HEK293 (cell line): ENCODE data around the gene EZH1.

Experiments used
- CTCF ChIA-PET: fragments of 350-600 bp; formaldehyde crosslinking; extraction: SDS; loops from one replicate; lab custom pipeline; 2021; ENCODE audit warnings: antibody characterized with exemption; lab: Yijun Ruan, JAX
- POLR2A ChIA-PET: fragments of 300-600 bp; formaldehyde crosslinking; extraction: SDS; loops from one replicate; lab custom pipeline; 2020; ENCODE audit warnings: antibody characterized with exemption, inconsistent platforms; lab: Yijun Ruan, JAX
- H3K27ac ChIP-seq: fragments of 200-500 bp; sonication (Bioruptor generic); 2 replicates; pipeline ENCODE4 v1.5.1; 2014; ENCODE audit warnings: low read depth, low read length, control low read depth, inconsistent platforms; ENCODE audit errors: extremely low read depth
- H3K36me3 ChIP-seq, 2 experiments: fragments of 200-500 bp in 1 of 2; sonication (Bioruptor generic) in 1 of 2; 1 replicate in 1 of 2; 2 replicates in 1 of 2; pipeline ENCODE4 v1.5.1; 2014 to 2017; ENCODE audit warnings: inconsistent platforms in 2 of 2, low read length in 2 of 2; ENCODE audit not compliant: control insufficient read depth in 2 of 2, insufficient read depth in 1 of 2
- H3K4me1 ChIP-seq: fragments of 200-500 bp; sonication (Bioruptor generic); 2 replicates; pipeline ENCODE4 v1.5.1; 2014; ENCODE audit warnings: mild to moderate bottlenecking, low read length, inconsistent platforms; ENCODE audit not compliant: control insufficient read depth, insufficient read depth
- H3K4me3 ChIP-seq: 2 replicates; pipeline ENCODE4 v1.5.1; 2011; ENCODE audit warnings: low read depth, mild to moderate bottlenecking, control low read depth, low read length, moderate library complexity
- H3K9me3 ChIP-seq: fragments of 200-500 bp; sonication (Bioruptor generic); 2 replicates; pipeline ENCODE4 v1.5.1; 2014; ENCODE audit warnings: low read depth, low read length, inconsistent platforms; ENCODE audit not compliant: control insufficient read depth, insufficient read depth
- BCL11B ChIP-seq: fragments of 450-650 bp; formaldehyde crosslinking; IDR thresholded peaks from 2 replicates; pipeline ENCODE4 v1.5.1; 2016; ENCODE audit warnings: low read depth, missing biosample characterization, missing genetic modification characterization
- GFI1B ChIP-seq: fragments of 450-650 bp; formaldehyde crosslinking; IDR thresholded peaks from 2 replicates; pipeline ENCODE4 v1.5.1; 2016; ENCODE audit warnings: missing biosample characterization, missing genetic modification characterization
- GLIS1 ChIP-seq: fragments of 450-650 bp; formaldehyde crosslinking; IDR thresholded peaks from 2 replicates; pipeline ENCODE4 v1.5.1; 2016; ENCODE audit warnings: missing biosample characterization, missing genetic modification characterization
- KLF1 ChIP-seq: fragments of 450-650 bp; formaldehyde crosslinking; IDR thresholded peaks from 2 replicates; pipeline ENCODE4 v1.5.1; 2016; ENCODE audit warnings: missing biosample characterization, missing genetic modification characterization
- SP2 ChIP-seq: fragments of 450-650 bp; formaldehyde crosslinking; IDR thresholded peaks from 2 replicates; pipeline ENCODE4 v1.5.1; 2016; ENCODE audit warnings: missing biosample characterization, missing genetic modification characterization
- ZBTB8A ChIP-seq: fragments of 450-650 bp; formaldehyde crosslinking; IDR thresholded peaks from 2 replicates; pipeline ENCODE4 v1.5.1; 2016; ENCODE audit warnings: missing biosample characterization, missing genetic modification characterization
- ZEB2 ChIP-seq: fragments of 450-650 bp; formaldehyde crosslinking; IDR thresholded peaks from 2 replicates; pipeline ENCODE4 v1.5.1; 2016; ENCODE audit warnings: missing biosample characterization, missing genetic modification characterization
- ZNF121 ChIP-seq: fragments of 450-650 bp; formaldehyde crosslinking; IDR thresholded peaks from 2 replicates; pipeline ENCODE4 v1.5.1; 2016; ENCODE audit warnings: missing biosample characterization, missing genetic modification characterization
- ZNF133 ChIP-seq: fragments of 450-650 bp; formaldehyde crosslinking; IDR thresholded peaks from 2 replicates; pipeline ENCODE4 v1.5.1; 2016; ENCODE audit warnings: missing biosample characterization, missing genetic modification characterization
- ZNF169 ChIP-seq: fragments of 450-650 bp; formaldehyde crosslinking; IDR thresholded peaks from 2 replicates; pipeline ENCODE4 v1.5.1; 2016; ENCODE audit warnings: missing biosample characterization, missing genetic modification characterization
- ZNF174 ChIP-seq: fragments of 450-650 bp; formaldehyde crosslinking; IDR thresholded peaks from 2 replicates; pipeline ENCODE4 v1.5.0; 2017; ENCODE audit warnings: missing biosample characterization, mild to moderate bottlenecking, missing genetic modification characterization
- ZNF23 ChIP-seq: fragments of 450-650 bp; formaldehyde crosslinking; IDR thresholded peaks from 2 replicates; pipeline ENCODE4 v1.5.1; 2016; ENCODE audit warnings: missing biosample characterization, missing genetic modification characterization, borderline replicate concordance
- ZNF341 ChIP-seq: fragments of 450-650 bp; formaldehyde crosslinking; IDR thresholded peaks from 2 replicates; pipeline ENCODE4; 2016; ENCODE audit warnings: low read depth, missing biosample characterization, missing genetic modification characterization
- ZNF354C ChIP-seq: fragments of 450-650 bp; formaldehyde crosslinking; IDR thresholded peaks from 2 replicates; pipeline ENCODE4 v1.5.1; 2016; ENCODE audit warnings: missing biosample characterization, missing genetic modification characterization, low read depth, borderline replicate concordance
- ZNF391 ChIP-seq: fragments of 450-650 bp; formaldehyde crosslinking; IDR thresholded peaks from 2 replicates; pipeline ENCODE4 v1.5.1; 2016; ENCODE audit warnings: low read depth, missing biosample characterization, missing genetic modification characterization, borderline replicate concordance
- ZNF394 ChIP-seq: fragments of 450-650 bp; formaldehyde crosslinking; IDR thresholded peaks from 2 replicates; pipeline ENCODE4 v1.5.1; 2016; ENCODE audit warnings: missing biosample characterization, missing genetic modification characterization, mild to moderate bottlenecking, moderate library complexity, borderline replicate concordance
- ZNF561 ChIP-seq: fragments of 450-650 bp; IDR thresholded peaks from 2 replicates; pipeline ENCODE4 v1.5.1; 2018; ENCODE audit warnings: missing biosample characterization, missing genetic modification characterization, borderline replicate concordance
- ZNF654 ChIP-seq: fragments of 450-650 bp; formaldehyde crosslinking; IDR thresholded peaks from 2 replicates; pipeline ENCODE4 v1.5.1; 2016; ENCODE audit warnings: low read depth, missing biosample characterization, missing genetic modification characterization
- TF ChIP-seq, protein P1 (sequence below): fragments of 450-650 bp; formaldehyde crosslinking; IDR thresholded peaks from 2 replicates; pipeline ENCODE4 v1.5.1; 2016; ENCODE audit warnings: missing biosample characterization, missing genetic modification characterization
- TF ChIP-seq, protein P2 (sequence below): fragments of 450-650 bp; formaldehyde crosslinking; IDR thresholded peaks from 2 replicates; pipeline ENCODE4 v1.5.1; 2016; ENCODE audit warnings: missing biosample characterization, missing genetic modification characterization
- TF ChIP-seq, protein P3 (sequence below): fragments of 450-650 bp; formaldehyde crosslinking; conservative IDR thresholded peaks from 2 replicates; pipeline ENCODE4 v1.5.1; 2016; ENCODE audit warnings: low read depth, missing biosample characterization, missing genetic modification characterization
- TF ChIP-seq, protein P4 (sequence below): fragments of 450-650 bp; formaldehyde crosslinking; IDR thresholded peaks from 2 replicates; pipeline ENCODE4 v1.5.1; 2016; ENCODE audit warnings: missing biosample characterization, missing genetic modification characterization, low read depth
- TF ChIP-seq, protein P5 (sequence below): fragments of 450-650 bp; formaldehyde crosslinking; IDR thresholded peaks from 2 replicates; pipeline ENCODE4 v1.5.1; 2016; ENCODE audit warnings: missing biosample characterization, missing genetic modification characterization

Gene EZH1

DNA sequence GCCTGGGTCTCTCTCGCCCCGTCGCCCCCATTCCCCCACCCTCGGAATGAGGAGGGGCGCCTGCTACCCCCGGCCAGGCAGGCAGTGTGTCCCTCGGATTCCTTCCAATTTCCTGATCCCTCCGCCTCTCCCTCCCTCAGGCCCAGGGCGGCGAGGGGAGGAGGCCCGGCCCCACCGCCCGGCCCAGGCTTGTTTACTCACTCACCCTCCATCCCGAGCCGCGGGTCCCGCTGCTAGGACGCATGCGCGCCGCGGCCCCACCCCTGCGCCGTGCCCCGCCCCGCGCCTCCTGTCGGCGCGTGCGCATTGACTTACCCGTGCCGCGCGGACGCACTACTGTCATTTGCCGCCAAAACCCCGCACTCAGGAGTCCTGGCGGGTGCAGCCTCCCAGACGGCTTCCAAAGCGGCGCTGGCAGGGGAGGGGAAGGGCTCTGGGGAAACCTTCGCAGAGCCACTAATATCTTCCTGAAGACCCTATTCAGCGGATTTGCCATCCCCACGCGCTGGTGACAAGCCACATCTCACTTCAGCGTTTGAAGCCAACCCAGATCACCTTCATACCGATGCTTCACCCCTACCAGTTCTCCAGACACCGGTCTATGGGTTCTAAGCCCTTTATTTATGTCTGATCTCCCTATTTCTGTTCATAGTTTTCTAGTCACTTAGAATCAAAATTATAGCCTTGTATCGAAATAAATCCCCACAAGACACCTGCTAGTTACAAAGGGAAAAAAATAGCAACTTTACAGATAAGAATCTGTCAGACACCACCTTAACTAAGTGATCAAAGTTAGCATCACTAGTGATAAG lies at the start of gene EZH1:
Gene EZH1 (minus strand): TSS at position 235 of the 812 bp plus-strand sequence. CDS start 16,099 bp downstream, outside the sequence.
- peaks cover 0 to 4% of the 10 kb centered on the region in 2 experiments; a peak in 1 of 3 replicates for H3K36me3 ChIP-seq
- no peaks in the 10 kb centered on the region for H3K9me3 ChIP-seq
- H3K27ac ChIP-seq: peak within 1 kb of the TSS; percentile 79
- CTCF ChIA-PET: interaction anchor here (0.6 to 3.6 kb wide), 2 partner anchors 18 to 919 kb away, joined by 5 to 30 read pairs; no protein-coding TSS in a partner anchor
- POLR2A ChIA-PET: interaction anchor here (1.6 kb wide), 1 partner anchor 18 kb away, joined by 5 read pairs; no protein-coding TSS in a partner anchor
- H3K4me1 ChIP-seq: peaks cover 9% of the 10 kb centered on the region
- H3K4me3 ChIP-seq: peak within 1 kb of the TSS; percentile 73
- TF ChIP-seq KLF1 (tag by site-specific recombination) (peak; percentile 70), ZNF121 (tag by site-specific recombination) (no peak), ZNF174 (tag by site-specific recombination) (no peak), GFI1B (tag by site-specific recombination) (no peak), ZNF169 (tag by site-specific recombination) (no peak), GLIS1 (peak; percentile 70), ZNF391 (tag by site-specific recombination) (no peak), BCL11B (tag by site-specific recombination) (no peak), ZNF561 (peak; percentile 95), ZNF354C (tag by site-specific recombination) (no peak), ZNF341 (tag by site-specific recombination) (peak; percentile 91), ZBTB8A (tag by site-specific recombination) (peak; percentile 94), ZNF23 (tag by site-specific recombination) (no peak), ZEB2 (0 out of 2 replicates have a peak, but pooled peaks have one; percentile 39), ZNF394 (tag by site-specific recombination) (peak; percentile 22; the same call in 1 of the 2 replicates), SP2 (tag by site-specific recombination) (peak; percentile 65), ZNF654 (tag by site-specific recombination) (no peak), ZNF133 (no peak)
- TF ChIP-seq, protein P1, sequence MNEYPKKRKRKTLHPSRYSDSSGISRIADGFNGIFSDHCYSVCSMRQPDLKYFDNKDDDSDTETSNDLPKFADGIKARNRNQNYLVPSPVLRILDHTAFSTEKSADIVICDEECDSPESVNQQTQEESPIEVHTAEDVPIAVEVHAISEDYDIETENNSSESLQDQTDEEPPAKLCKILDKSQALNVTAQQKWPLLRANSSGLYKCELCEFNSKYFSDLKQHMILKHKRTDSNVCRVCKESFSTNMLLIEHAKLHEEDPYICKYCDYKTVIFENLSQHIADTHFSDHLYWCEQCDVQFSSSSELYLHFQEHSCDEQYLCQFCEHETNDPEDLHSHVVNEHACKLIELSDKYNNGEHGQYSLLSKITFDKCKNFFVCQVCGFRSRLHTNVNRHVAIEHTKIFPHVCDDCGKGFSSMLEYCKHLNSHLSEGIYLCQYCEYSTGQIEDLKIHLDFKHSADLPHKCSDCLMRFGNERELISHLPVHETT (tag by site-specific recombination): no peak
- TF ChIP-seq, protein P2, sequence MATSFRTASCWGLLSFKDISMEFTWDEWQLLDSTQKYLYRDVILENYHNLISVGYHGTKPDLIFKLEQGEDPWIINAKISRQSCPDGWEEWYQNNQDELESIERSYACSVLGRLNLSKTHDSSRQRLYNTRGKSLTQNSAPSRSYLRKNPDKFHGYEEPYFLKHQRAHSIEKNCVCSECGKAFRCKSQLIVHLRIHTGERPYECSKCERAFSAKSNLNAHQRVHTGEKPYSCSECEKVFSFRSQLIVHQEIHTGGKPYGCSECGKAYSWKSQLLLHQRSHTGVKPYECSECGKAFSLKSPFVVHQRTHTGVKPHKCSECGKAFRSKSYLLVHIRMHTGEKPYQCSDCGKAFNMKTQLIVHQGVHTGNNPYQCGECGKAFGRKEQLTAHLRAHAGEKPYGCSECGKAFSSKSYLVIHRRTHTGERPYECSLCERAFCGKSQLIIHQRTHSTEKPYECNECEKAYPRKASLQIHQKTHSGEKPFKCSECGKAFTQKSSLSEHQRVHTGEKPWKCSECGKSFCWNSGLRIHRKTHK (tag by site-specific recombination): no peak
- TF ChIP-seq, protein P3, sequence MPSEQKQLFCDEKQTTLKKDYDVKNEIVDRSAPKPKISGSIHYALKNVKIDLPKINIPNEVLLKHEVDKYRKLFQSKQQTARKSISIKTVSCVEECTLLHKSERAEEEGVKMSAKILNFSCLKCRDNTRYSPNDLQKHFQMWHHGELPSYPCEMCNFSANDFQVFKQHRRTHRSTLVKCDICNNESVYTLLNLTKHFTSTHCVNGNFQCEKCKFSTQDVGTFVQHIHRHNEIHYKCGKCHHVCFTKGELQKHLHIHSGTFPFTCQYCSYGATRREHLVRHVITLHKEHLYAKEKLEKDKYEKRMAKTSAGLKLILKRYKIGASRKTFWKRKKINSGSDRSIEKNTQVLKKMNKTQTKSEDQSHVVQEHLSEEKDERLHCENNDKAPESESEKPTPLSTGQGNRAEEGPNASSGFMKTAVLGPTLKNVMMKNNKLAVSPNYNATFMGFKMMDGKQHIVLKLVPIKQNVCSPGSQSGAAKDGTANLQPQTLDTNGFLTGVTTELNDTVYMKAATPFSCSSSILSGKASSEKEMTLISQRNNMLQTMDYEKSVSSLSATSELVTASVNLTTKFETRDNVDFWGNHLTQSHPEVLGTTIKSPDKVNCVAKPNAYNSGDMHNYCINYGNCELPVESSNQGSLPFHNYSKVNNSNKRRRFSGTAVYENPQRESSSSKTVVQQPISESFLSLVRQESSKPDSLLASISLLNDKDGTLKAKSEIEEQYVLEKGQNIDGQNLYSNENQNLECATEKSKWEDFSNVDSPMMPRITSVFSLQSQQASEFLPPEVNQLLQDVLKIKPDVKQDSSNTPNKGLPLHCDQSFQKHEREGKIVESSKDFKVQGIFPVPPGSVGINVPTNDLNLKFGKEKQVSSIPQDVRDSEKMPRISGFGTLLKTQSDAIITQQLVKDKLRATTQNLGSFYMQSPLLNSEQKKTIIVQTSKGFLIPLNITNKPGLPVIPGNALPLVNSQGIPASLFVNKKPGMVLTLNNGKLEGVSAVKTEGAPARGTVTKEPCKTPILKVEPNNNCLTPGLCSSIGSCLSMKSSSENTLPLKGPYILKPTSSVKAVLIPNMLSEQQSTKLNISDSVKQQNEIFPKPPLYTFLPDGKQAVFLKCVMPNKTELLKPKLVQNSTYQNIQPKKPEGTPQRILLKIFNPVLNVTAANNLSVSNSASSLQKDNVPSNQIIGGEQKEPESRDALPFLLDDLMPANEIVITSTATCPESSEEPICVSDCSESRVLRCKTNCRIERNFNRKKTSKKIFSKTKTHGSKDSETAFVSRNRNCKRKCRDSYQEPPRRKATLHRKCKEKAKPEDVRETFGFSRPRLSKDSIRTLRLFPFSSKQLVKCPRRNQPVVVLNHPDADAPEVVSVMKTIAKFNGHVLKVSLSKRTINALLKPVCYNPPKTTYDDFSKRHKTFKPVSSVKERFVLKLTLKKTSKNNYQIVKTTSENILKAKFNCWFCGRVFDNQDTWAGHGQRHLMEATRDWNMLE: no peak
- TF ChIP-seq, protein P4, sequence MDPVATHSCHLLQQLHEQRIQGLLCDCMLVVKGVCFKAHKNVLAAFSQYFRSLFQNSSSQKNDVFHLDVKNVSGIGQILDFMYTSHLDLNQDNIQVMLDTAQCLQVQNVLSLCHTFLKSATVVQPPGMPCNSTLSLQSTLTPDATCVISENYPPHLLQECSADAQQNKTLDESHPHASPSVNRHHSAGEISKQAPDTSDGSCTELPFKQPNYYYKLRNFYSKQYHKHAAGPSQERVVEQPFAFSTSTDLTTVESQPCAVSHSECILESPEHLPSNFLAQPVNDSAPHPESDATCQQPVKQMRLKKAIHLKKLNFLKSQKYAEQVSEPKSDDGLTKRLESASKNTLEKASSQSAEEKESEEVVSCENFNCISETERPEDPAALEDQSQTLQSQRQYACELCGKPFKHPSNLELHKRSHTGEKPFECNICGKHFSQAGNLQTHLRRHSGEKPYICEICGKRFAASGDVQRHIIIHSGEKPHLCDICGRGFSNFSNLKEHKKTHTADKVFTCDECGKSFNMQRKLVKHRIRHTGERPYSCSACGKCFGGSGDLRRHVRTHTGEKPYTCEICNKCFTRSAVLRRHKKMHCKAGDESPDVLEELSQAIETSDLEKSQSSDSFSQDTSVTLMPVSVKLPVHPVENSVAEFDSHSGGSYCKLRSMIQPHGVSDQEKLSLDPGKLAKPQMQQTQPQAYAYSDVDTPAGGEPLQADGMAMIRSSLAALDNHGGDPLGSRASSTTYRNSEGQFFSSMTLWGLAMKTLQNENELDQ (tag by site-specific recombination): no peak
- TF ChIP-seq, protein P5, sequence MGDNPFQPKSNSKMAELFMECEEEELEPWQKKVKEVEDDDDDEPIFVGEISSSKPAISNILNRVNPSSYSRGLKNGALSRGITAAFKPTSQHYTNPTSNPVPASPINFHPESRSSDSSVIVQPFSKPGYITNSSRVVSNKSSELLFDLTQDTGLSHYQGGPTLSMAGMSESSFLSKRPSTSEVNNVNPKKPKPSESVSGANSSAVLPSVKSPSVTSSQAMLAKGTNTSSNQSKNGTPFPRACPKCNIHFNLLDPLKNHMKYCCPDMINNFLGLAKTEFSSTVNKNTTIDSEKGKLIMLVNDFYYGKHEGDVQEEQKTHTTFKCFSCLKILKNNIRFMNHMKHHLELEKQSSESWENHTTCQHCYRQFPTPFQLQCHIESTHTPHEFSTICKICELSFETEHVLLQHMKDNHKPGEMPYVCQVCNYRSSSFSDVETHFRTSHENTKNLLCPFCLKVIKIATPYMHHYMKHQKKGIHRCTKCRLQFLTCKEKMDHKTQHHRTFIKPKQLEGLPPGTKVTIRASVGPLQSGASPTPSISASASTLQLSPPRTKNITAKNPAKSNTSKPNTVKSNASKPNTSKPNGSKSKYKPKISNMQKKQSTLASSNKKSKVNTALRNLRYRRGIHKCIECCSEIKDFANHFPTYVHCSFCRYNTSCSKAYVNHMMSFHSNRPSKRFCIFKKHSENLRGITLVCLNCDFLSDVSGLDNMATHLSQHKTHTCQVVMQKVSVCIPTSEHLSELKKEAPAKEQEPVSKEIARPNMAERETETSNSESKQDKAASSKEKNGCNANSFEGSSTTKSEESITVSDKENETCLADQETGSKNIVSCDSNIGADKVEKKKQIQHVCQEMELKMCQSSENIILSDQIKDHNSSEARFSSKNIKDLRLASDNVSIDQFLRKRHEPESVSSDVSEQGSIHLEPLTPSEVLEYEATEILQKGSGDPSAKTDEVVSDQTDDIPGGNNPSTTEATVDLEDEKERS (tag by site-specific recombination): no peak
